WI38 (cell line): ENCODE results near the gene CCDC187.

ENCODE experiments used
- H3K4me3 ChIP-seq: 2 replicates; pipeline ENCODE4 v1.5.1; 2011; ENCODE audit warnings: low read depth, mild to moderate bottlenecking, control low read depth, low read length
- TF ChIP-seq, protein P1 (sequence below): IDR thresholded peaks from 2 replicates; pipeline ENCODE4 v1.5.1; 2012; ENCODE audit warnings: low read depth, mild to moderate bottlenecking, control low read depth, low read length

CCDC187 gene

DNA sequence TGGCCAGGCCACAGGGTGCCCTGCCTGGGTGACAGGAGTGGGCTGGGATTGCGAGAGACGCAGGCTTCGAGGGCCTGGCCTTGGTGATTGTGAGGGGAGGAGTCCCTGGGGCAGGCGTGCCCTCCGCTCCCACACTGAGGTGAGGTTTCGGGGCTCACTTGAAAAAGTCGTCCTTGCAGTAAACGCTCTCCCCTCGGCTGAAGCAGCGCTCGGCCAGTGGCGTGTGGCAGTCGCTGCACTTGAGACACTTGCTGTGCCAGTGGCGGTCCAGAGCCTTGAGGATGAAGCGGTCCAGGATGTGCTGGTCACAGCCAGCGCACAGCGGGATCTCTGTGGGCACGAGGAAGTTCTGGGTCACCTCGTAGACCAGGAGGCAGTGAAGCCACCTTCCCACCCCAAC is 103.5 kb downstream of the CCDC187 start:
- H3K4me3 ChIP-seq: no peak overlapping the region
- TF ChIP-seq, protein P1, sequence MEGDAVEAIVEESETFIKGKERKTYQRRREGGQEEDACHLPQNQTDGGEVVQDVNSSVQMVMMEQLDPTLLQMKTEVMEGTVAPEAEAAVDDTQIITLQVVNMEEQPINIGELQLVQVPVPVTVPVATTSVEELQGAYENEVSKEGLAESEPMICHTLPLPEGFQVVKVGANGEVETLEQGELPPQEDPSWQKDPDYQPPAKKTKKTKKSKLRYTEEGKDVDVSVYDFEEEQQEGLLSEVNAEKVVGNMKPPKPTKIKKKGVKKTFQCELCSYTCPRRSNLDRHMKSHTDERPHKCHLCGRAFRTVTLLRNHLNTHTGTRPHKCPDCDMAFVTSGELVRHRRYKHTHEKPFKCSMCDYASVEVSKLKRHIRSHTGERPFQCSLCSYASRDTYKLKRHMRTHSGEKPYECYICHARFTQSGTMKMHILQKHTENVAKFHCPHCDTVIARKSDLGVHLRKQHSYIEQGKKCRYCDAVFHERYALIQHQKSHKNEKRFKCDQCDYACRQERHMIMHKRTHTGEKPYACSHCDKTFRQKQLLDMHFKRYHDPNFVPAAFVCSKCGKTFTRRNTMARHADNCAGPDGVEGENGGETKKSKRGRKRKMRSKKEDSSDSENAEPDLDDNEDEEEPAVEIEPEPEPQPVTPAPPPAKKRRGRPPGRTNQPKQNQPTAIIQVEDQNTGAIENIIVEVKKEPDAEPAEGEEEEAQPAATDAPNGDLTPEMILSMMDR: no peak
